Activated CD8-positive, alpha-beta memory T cell treated with anti-CD3 and anti-CD28 coated beads, Interleukin-2, amount 10 ng/mL, durations not matched to agents 7 days and 5 days (primary cell): ENCODE data around the gene PRR20C. TPM values are rescaled to one million over a fixed set of nuclear protein-coding genes. Genes with fewer than 3 reads are reported as not detected.

ENCODE experiments used
- total RNA-seq, 2 experiments: library from RNA; stranded (reverse); gene quantifications; one replicate each; pipeline ENCODE4 v1.2.3, GENCODE V29; 2021

Gene PRR20C
- total RNA-seq, 2 experiments from 2014 or later, result not detected

Other genes starting within 250 kb of the PRR20C start
- gene PRR20A, start 13.1 kb upstream of the PRR20C start, total RNA-seq, result not detected
- not detected for gene PRR20B, start 6.6 kb upstream of the PRR20C start, total RNA-seq
- gene PRR20D, start 6.6 kb downstream of the PRR20C start, total RNA-seq, result not detected
- gene PRR20E, start 13.1 kb downstream of the PRR20C start, total RNA-seq, result not detected